H1 (cell line): ENCODE measurements around the gene GPX4.

ENCODE experiments used
- CEBPB ChIP-seq: IDR thresholded peaks from 2 replicates; pipeline ENCODE4 v1.6.1; 2012; ENCODE audit warnings: low read depth, low read length
- CREB1 ChIP-seq: IDR thresholded peaks from 2 replicates; pipeline ENCODE4 v1.6.1; 2012; ENCODE audit warnings: inconsistent platforms
- EZH2 ChIP-seq: fragments of 200-600 bp; sonication (generic); IDR thresholded peaks from 2 replicates; pipeline ENCODE4 v1.7.1; 2012; ENCODE audit warnings: low read depth, mild to moderate bottlenecking, moderate library complexity, low read length, inconsistent platforms; ENCODE audit not compliant: severe bottlenecking
- GABPA ChIP-seq: IDR thresholded peaks from 2 replicates; pipeline ENCODE4 v1.6.1; 2011; ENCODE audit warnings: mild to moderate bottlenecking, low read length, moderate library complexity, borderline replicate concordance; ENCODE audit not compliant: insufficient read depth
- POLR2A ChIP-seq, 2 experiments: IDR thresholded peaks; 1 replicate in 1 of 2; 2 replicates in 1 of 2; pipeline ENCODE4 v1.6.1; 2011; ENCODE audit warnings: low read depth in 2 of 2, low read length in 2 of 2, mild to moderate bottlenecking in 2 of 2; ENCODE audit errors: control extremely low read depth in 1 of 2
- POLR2AphosphoS5 ChIP-seq: IDR thresholded peaks from 2 replicates; pipeline ENCODE4 v1.6.1; 2011; ENCODE audit warnings: low read depth, low read length
- TAF1 ChIP-seq: IDR thresholded peaks from 2 replicates; pipeline ENCODE4 v1.6.1; 2011; ENCODE audit warnings: mild to moderate bottlenecking, low read depth, low read length
- TEAD4 ChIP-seq: IDR thresholded peaks from 2 replicates; pipeline ENCODE4 v1.6.1; 2012; ENCODE audit warnings: low read depth, low read length, inconsistent platforms, mixed read lengths
- TF ChIP-seq, protein P1 (sequence below), 3 experiments: IDR thresholded peaks; 1 replicate in 2 of 3; 2 replicates in 1 of 3; pipeline versions ENCODE4 v1.5.1 to v1.6.1; 2011; ENCODE audit warnings: low read length in 3 of 3, mild to moderate bottlenecking in 3 of 3, inconsistent platforms in 2 of 3, low read depth in 1 of 3, moderate library complexity in 1 of 3; ENCODE audit not compliant: insufficient read depth in 1 of 3; ENCODE audit errors: control extremely low read depth in 1 of 3
- TF ChIP-seq, protein P2 (sequence below): IDR thresholded peaks from 2 replicates; pipeline ENCODE4 v1.6.1; 2011; ENCODE audit warnings: low read length, improper control_type of control experiment

DNA sequence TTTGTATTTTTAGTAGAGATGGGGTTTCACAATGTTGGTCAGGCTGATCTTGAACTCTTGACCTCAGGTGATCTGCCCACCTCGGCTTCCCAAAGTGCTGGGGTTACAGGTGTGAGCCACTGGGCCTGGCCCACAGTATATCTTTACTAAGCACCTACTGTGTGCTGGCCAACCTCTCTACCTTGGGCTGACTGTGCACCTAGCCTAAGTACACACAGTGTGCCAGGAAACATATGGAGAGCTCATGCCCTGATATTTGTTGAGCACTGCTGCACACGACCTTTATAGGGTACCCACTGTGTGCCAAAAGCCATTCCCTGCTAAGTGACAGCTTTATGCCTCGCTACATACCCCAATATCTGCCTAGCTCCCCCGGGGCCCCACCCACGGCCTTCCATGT is 43.1 kb upstream of the GPX4 start:
- TF ChIP-seq CREB1 (no peak), POLR2A (IDR thresholded peaks at IDR 0.05; ENCODE audit: control extremely low read depth in 1 of 2, low read depth in 2 of 2, low read length in 2 of 2) (no peak), EZH2 (no peak), TEAD4 (no peak), GABPA (no peak), CEBPB (no peak), TAF1 (no peak), POLR2AphosphoS5 (no peak)
- TF ChIP-seq, protein P1, sequence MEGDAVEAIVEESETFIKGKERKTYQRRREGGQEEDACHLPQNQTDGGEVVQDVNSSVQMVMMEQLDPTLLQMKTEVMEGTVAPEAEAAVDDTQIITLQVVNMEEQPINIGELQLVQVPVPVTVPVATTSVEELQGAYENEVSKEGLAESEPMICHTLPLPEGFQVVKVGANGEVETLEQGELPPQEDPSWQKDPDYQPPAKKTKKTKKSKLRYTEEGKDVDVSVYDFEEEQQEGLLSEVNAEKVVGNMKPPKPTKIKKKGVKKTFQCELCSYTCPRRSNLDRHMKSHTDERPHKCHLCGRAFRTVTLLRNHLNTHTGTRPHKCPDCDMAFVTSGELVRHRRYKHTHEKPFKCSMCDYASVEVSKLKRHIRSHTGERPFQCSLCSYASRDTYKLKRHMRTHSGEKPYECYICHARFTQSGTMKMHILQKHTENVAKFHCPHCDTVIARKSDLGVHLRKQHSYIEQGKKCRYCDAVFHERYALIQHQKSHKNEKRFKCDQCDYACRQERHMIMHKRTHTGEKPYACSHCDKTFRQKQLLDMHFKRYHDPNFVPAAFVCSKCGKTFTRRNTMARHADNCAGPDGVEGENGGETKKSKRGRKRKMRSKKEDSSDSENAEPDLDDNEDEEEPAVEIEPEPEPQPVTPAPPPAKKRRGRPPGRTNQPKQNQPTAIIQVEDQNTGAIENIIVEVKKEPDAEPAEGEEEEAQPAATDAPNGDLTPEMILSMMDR (IDR thresholded peaks at IDR 0.05; ENCODE audit: control extremely low read depth in 1 of 3, insufficient read depth in 1 of 3, low read depth in 1 of 3, low read length in 3 of 3) = no peak
- TF ChIP-seq, protein P2, sequence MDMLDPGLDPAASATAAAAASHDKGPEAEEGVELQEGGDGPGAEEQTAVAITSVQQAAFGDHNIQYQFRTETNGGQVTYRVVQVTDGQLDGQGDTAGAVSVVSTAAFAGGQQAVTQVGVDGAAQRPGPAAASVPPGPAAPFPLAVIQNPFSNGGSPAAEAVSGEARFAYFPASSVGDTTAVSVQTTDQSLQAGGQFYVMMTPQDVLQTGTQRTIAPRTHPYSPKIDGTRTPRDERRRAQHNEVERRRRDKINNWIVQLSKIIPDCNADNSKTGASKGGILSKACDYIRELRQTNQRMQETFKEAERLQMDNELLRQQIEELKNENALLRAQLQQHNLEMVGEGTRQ = no peak
